Transverse colon (tissue), 4 donors: ENCODE results near the gene PTN.

ENCODE experiments used
- CTCF ChIP-seq, 5 experiments: fragments of 200-600 bp in 3 of 5; fragments of 450-650 bp in 2 of 5; sonication (generic) in 3 of 5; IDR thresholded peaks; 1 replicate in 2 of 5; 2 replicates in 3 of 5; pipeline ENCODE4 v1.5.1; 2016 to 2017; ENCODE audit warnings: antibody characterized with exemption in 5 of 5, inconsistent platforms in 3 of 5, mild to moderate bottlenecking in 2 of 5, moderate library complexity in 1 of 5
- EP300 ChIP-seq: sonication (generic); formaldehyde crosslinking; IDR thresholded peaks from one replicate; pipeline ENCODE4 v1.6.1; 2017; ENCODE audit warnings: antibody characterized with exemption, low read depth
- POLR2A ChIP-seq: fragments of 450-650 bp; IDR thresholded peaks from one replicate; pipeline ENCODE4 v1.6.1; 2016; ENCODE audit warnings: antibody characterized with exemption, mild to moderate bottlenecking, moderate library complexity
- POLR2AphosphoS5 ChIP-seq, 3 donors: sonication (generic); formaldehyde crosslinking; IDR thresholded peaks; one replicate each; pipeline ENCODE4 v1.6.1; 2016; ENCODE audit warnings: antibody characterized with exemption in 3 of 3

GRCh38 chr7:137276189-137276588 lies 67.3 kb downstream of the PTN start:
- TF ChIP-seq CTCF (IDR thresholded peaks at IDR 0.05) = no peak
- no peak for TF ChIP-seq POLR2AphosphoS5 (IDR thresholded peaks at IDR 0.05)
- no peak for TF ChIP-seq POLR2A
- TF ChIP-seq EP300 = no peak
